ENCODE measurements around the gene CENPB. TPM values are rescaled to one million over a fixed set of nuclear protein-coding genes. Genes with fewer than 3 reads are reported as not detected.

The CENPB gene
- total and polyA plus RNA-seq, 2 of the 4 experiments (the other 2 are of a cell fraction), result 45.7 to 59.1 TPM

- Histone ChIP-seq H2BK20ac (ENCODE audit: low read depth, low read length) (no peak overlapping the region), H3K4me1 (ENCODE audit: control insufficient read depth, insufficient read depth, low read length) (no peaks in the 10 kb centered on the region), H2BK120ac (ENCODE audit: low read depth, low read length) (no peak overlapping the region), H3K9ac (ENCODE audit: low read depth, low read length) (no peak overlapping the region), H2BK15ac (ENCODE audit: low read depth, low read length) (no peak overlapping the region), H2AK5ac (ENCODE audit: low read depth, low read length) (no peak overlapping the region), H3K18ac (ENCODE audit: low read depth, low read length) (no peak overlapping the region), H4K20me1 (ENCODE audit: insufficient read depth, low read length) (0 out of 2 replicates have a peak, but pooled peaks cover 6% of the 10 kb centered on the region), H3K79me1 (ENCODE audit: low read depth in 1 of 2, low read length in 2 of 2) (no peaks in the 10 kb centered on the region), H3K4me2 (ENCODE audit: low read depth, low read length) (no peak overlapping the region), H3K9me3 (ENCODE audit: control insufficient read depth, insufficient read depth, low read length) (no peaks in the 10 kb centered on the region), H3K23ac (ENCODE audit: low read depth, low read length) (no peak overlapping the region), H4K8ac (ENCODE audit: low read depth in 2 of 2, low read length in 2 of 2) (no peak overlapping the region), H3K9me1 (ENCODE audit: insufficient read depth, low read length) (no peaks in the 10 kb centered on the region), H3K4ac (ENCODE audit: low read depth, low read length) (no peak overlapping the region), H4K5ac (ENCODE audit: low read depth, low read length) (no peak overlapping the region), H3K27ac (ENCODE audit: insufficient read depth, low read length) (no peak overlapping the region), H3K14ac (replicated peaks; ENCODE audit: low read depth, low read length) (no peak overlapping the region), H2AFZ (replicated peaks; ENCODE audit: low read length, poor library complexity) (no peak overlapping the region), H2BK5ac (ENCODE audit: low read depth, low read length, poor library complexity, severe bottlenecking) (no peak overlapping the region), H3K4me3 (ENCODE audit: insufficient read depth, low read depth, low read length) (no peak overlapping the region), H3K56ac (ENCODE audit: extremely low read depth, insufficient read depth, low read length) (no peak overlapping the region), H3K36me3 (ENCODE audit: control insufficient read depth, insufficient read depth, low read length) (peaks cover 2% of the 10 kb centered on the region), H3K27me3 (ENCODE audit: control insufficient read depth, insufficient read depth, low read length) (peaks cover 12% of the 10 kb centered on the region), H4K91ac (ENCODE audit: insufficient read depth, low read depth, low read length) (no peak overlapping the region), H2AK9ac (replicated peaks; ENCODE audit: low read depth, low read length, poor library complexity) (no peak overlapping the region)
- POLR2A ChIA-PET (ENCODE audit: unreplicated experiment), result interaction anchor here (0.6 kb wide), 1 partner anchor 26 kb away, joined by 7 read pairs; no protein-coding TSS in a partner anchor
- dilution Hi-C loops (cut with HindIII; ENCODE audit: low sequenced_read_pairs, unreplicated experiment), result no loop called here
- ATAC-seq (ENCODE audit: low read depth) (no peak), DNase-seq (no peak)
- CTCF ChIA-PET, result interaction anchor here (0.5 to 1.3 kb wide), 2 partner anchors 10 to 71 kb away, joined by 3 read pairs; no protein-coding TSS in a partner anchor
- intact Hi-C loops (cut with micrococcal nuclease), result no loop called here
- no TSS peak for BruUV-seq (replicated peaks)
- in situ Hi-C loops (cut with MboI; ENCODE audit: low sequenced_read_pairs), result no loop called here
- WGBS, 2 experiments (ENCODE audit: extremely low coverage in 2 of 2, insufficient read length in 1 of 2), result 100% methylated on average over 10 of the region's 16 CpGs; no CpG with 5 or more reads in 1 of the 2 experiments
- TF ChIP-seq CEBPB (IDR thresholded peaks at IDR 0.05; ENCODE audit: low read depth, low read length) (no peak), BHLHE40 (IDR thresholded peaks at IDR 0.05; ENCODE audit: low read depth, low read length) (no peak), RCOR1 (IDR thresholded peaks at IDR 0.05; ENCODE audit: insufficient replicate concordance, low read length) (no peak), FOS (IDR thresholded peaks at IDR 0.05; ENCODE audit: low read depth, low read length) (no peak), USF2 (IDR thresholded peaks at IDR 0.05; ENCODE audit: low read depth, low read length) (no peak), MXI1 (IDR thresholded peaks at IDR 0.05; ENCODE audit: borderline replicate concordance, low read depth, low read length) (no peak), POLR2A (IDR thresholded peaks at IDR 0.05; ENCODE audit: low read depth, low read length) (no peak), CTCF (conservative IDR thresholded peaks at IDR 0.05; ENCODE audit: low read depth, low read length) (no peak), NFE2L2 (IDR thresholded peaks at IDR 0.05; ENCODE audit: low read depth, low read length) (no peak)
These were observed 38.5 kb downstream of the CENPB start for GRCh38 chr20:3748073-3748472.

All from IMR-90 (cell line).